Stimulated activated naive CD4-positive, alpha-beta T cell (primary cell): ENCODE data around the gene EXOSC5.
A peak's percentile ranks its signal among the peaks of the same experiment; 100 is the strongest.

Experiments
- DNase-seq, 6 experiments: peaks; one replicate each; lab custom pipeline; 2025; lab: John Stamatoyannopoulos, UW

EXOSC5 gene

DNA sequence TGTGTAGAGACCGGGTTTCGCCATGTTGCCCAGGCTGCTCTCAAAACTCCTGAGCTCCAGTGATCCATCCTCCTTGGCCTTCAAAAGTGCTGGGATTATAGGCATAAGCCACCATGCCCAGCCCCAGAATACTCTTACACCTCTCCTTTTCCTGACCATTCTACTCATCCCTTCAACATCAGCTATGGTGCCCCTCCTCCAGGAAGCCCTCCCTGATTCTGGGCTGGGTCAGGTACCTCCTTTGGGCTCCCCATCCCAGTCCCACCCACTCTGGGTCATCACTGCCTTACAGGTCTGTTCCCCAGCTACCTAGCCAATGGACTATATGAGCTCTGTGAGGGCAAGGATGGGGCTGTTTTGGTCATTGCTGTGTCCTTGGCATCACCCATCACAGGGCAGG, 53.0 kb downstream of the EXOSC5 start:
- DNase-seq: no peak

GRCh38 chr19:41341669-41342490, 55.3 kb downstream of the EXOSC5 start:
- DNase-seq: peak in 2 of 6 experiments; percentile 9 to 34

DNA sequence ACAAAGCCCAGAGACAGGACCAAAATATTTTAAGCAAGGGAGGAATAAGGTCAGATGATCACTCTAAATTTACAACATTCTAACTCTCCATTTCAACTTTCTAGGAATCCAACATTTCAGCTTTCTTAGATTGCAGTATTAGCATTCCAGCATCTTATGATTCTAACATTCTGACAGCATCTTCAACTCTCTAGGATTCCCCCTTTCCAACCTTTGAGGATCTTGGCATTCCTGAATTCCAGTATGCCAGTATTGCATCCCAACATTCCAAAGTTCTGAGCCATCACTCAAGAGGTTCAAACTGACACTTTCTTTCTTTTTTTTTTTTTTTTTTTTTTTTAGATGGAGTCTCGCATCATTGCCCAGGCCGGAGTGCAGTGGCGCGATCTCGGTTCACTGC, 57.2 kb downstream of the EXOSC5 start:
- DNase-seq: no peak
